Muscle layer of colon (tissue), 2 donors: Measurements from ENCODE around the gene NR1H4.

Source experiments
- H3K27ac ChIP-seq: one replicate; pipeline ENCODE4 v1.7.0; 2013; ENCODE audit warnings: low read depth, mild to moderate bottlenecking, low read length, moderate library complexity
- H3K27me3 ChIP-seq, 2 donors: one replicate each; pipeline ENCODE4 v1.7.0; 2013; ENCODE audit warnings: low read length in 2 of 2, mild to moderate bottlenecking in 2 of 2; ENCODE audit not compliant: insufficient read depth in 2 of 2, control insufficient read depth in 1 of 2
- H3K36me3 ChIP-seq: one replicate; pipeline ENCODE4 v1.7.0; 2013; ENCODE audit warnings: mild to moderate bottlenecking, low read length; ENCODE audit not compliant: insufficient read depth
- H3K4me1 ChIP-seq: one replicate; pipeline ENCODE4 v1.7.0; 2013; ENCODE audit warnings: mild to moderate bottlenecking, low read length; ENCODE audit not compliant: insufficient read depth
- H3K4me3 ChIP-seq, 2 donors: one replicate each; pipeline ENCODE4 v1.7.0; 2013; ENCODE audit warnings: low read length in 2 of 2, low read depth in 1 of 2, mild to moderate bottlenecking in 1 of 2, moderate library complexity in 1 of 2
- H3K9ac ChIP-seq: one replicate; pipeline ENCODE4 v1.7.0; 2013; ENCODE audit warnings: low read length
- H3K9me3 ChIP-seq: one replicate; pipeline ENCODE4 v1.7.0; 2013; ENCODE audit warnings: mild to moderate bottlenecking, low read length
- donor health status: abdominal sarcoma.
- donor health status: Adenocarcinoma of cecum.

Gene NR1H4

GRCh38 chr12:100520048-100520769 lies 46.5 kb downstream of the NR1H4 start:
- Histone ChIP-seq H3K9ac (no peak overlapping the region), H3K36me3 (no peaks in the 10 kb centered on the region), H3K4me3 (no peak overlapping the region), H3K9me3 (no peaks in the 10 kb centered on the region), H3K27ac (no peak overlapping the region), H3K27me3 (no peaks in the 10 kb centered on the region), H3K4me1 (no peaks in the 10 kb centered on the region)

DNA sequence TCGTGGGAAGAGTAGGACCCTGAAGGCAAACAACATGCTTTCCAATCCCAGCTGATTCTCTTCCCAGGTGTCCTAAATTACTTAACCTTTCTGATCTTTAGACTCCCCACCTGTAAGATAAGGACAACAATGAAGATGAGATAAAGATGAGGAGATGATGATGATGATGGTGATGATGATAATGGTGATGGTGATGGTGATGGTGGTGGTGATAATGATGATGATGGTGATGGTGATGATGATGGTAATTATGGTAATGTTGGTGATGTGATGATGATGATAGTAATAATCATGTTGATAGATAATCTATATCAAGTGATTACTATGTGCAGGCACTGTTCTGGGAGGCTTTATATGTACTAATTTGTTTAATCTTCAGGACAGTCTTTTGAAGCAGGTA lies 48.3 kb downstream of the NR1H4 start:
- Histone ChIP-seq H3K9me3 (no peaks in the 10 kb centered on the region), H3K4me1 (no peaks in the 10 kb centered on the region), H3K9ac (no peak overlapping the region), H3K27me3 (no peaks in the 10 kb centered on the region), H3K36me3 (no peaks in the 10 kb centered on the region), H3K27ac (no peak overlapping the region), H3K4me3 (no peak overlapping the region)

GRCh38 chr12:100528034-100528433 lies 54.4 kb downstream of the NR1H4 start:
- Histone ChIP-seq H3K27ac (no peak overlapping the region), H3K4me3 (no peak overlapping the region), H3K4me1 (no peaks in the 10 kb centered on the region), H3K9ac (no peak overlapping the region), H3K36me3 (no peaks in the 10 kb centered on the region), H3K27me3 (no peaks in the 10 kb centered on the region), H3K9me3 (no peaks in the 10 kb centered on the region)

DNA sequence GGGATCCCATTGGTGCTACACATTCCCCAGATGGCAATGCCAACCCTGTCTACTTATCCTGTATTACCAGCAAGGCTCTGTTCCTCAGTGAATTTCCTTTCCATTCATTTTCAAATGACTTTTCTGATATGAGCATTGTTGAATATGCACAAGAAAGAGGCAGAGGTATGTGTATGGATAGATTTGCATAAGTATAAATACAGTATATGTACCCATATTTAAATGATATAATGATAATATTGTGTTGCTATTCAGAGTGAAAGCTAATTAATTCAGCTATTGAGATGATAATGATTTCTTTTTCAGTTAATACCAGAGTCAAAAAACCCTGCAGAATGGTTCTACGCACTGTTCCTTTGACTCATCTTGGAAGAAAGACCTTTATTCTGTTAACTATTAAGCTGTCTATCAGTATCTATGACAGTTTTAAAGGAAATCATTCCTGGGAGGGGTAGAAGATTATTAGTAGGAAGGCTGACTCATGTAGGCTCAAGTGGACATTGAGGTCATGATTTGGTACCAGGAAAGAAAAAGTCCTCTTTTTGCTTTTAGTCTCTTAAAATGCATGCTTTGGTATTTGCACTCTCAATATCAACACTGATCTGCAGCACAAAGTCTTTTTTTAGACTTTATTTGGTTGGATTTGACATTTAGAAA lies 54.9 kb downstream of the NR1H4 start:
- H3K4me1 ChIP-seq: no peaks in the 10 kb centered on the region
- H3K27me3 ChIP-seq: no peaks in the 10 kb centered on the region
- no peak overlapping the region for H3K4me3 ChIP-seq
- no peak overlapping the region for H3K27ac ChIP-seq
- no peaks in the 10 kb centered on the region for H3K9me3 ChIP-seq
- no peaks in the 10 kb centered on the region for H3K36me3 ChIP-seq
- no peak overlapping the region for H3K9ac ChIP-seq

GRCh38 chr12:100529756-100530350 lies 56.2 kb downstream of the NR1H4 start:
- H3K27me3 ChIP-seq: no peaks in the 10 kb centered on the region
- no peak overlapping the region for H3K27ac ChIP-seq
- H3K9me3 ChIP-seq: no peaks in the 10 kb centered on the region
- no peaks in the 10 kb centered on the region for H3K4me1 ChIP-seq
- H3K9ac ChIP-seq: no peak overlapping the region
- H3K4me3 ChIP-seq: no peak overlapping the region
- H3K36me3 ChIP-seq: no peaks in the 10 kb centered on the region

GRCh38 chr12:100533376-100533775 lies 59.7 kb downstream of the NR1H4 start:
- H3K4me3 ChIP-seq: no peak overlapping the region
- H3K4me1 ChIP-seq: no peaks in the 10 kb centered on the region
- no peaks in the 10 kb centered on the region for H3K27me3 ChIP-seq
- no peaks in the 10 kb centered on the region for H3K9me3 ChIP-seq
- H3K36me3 ChIP-seq: no peaks in the 10 kb centered on the region
- no peak overlapping the region for H3K9ac ChIP-seq
- no peak overlapping the region for H3K27ac ChIP-seq

DNA sequence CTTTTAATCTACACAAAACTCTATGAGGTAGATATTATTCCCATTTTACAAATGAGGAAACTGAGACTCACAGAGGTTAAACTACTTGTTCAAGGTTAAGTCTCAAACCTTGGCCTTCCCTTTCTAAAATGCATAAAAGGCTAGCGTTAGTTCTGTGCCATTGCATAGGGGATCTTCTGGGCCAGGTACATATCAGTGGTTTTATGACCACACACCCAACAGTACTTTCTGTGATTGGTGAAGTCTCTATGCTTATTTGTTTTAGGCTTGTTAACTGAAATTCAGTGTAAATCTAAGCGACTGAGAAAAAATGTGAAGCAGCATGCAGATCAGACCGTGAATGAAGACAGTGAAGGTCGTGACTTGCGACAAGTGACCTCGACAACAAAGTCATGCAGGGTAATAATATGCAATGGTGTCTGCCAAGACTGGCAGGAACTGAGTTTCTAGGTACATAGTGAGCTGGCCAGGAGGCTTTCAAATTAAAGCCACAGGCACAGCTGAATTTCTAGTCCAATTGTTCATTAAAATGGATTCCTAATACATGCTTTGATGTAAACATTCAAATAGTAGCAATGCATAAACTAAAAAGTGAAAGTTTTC lies 61.1 kb downstream of the NR1H4 start:
- Histone ChIP-seq H3K9ac (no peak overlapping the region), H3K36me3 (no peaks in the 10 kb centered on the region), H3K27ac (no peak overlapping the region), H3K9me3 (no peaks in the 10 kb centered on the region), H3K4me1 (no peaks in the 10 kb centered on the region), H3K4me3 (no peak overlapping the region), H3K27me3 (no peaks in the 10 kb centered on the region)

DNA sequence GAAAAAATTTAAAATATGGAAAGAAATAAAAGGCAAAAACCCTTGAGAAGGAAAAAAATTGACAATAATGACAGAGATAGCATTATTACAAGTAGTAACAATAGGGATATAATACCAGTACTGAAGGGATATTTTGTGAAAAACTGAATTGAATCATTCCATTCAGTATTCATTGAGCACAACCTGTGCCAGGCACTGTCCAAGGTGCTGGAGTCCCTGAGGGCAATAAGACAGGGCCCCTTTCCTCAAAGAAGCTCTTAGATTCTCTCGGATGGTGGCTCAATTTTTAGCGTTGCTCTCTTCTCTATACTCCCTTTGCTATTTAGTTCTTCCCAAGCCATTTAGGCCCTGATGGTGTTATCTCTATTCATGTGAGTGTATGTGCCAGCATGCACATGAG lies 65.5 kb downstream of the NR1H4 start:
- H3K36me3 ChIP-seq: no peaks in the 10 kb centered on the region
- H3K27ac ChIP-seq: no peak overlapping the region
- no peaks in the 10 kb centered on the region for H3K4me1 ChIP-seq
- H3K27me3 ChIP-seq: no peaks in the 10 kb centered on the region
- no peak overlapping the region for H3K9ac ChIP-seq
- no peaks in the 10 kb centered on the region for H3K9me3 ChIP-seq
- H3K4me3 ChIP-seq: no peak overlapping the region

GRCh38 chr12:100544165-100544564 lies 70.5 kb downstream of the NR1H4 start:
- H3K9me3 ChIP-seq: no peaks in the 10 kb centered on the region
- H3K27me3 ChIP-seq: no peaks in the 10 kb centered on the region
- H3K36me3 ChIP-seq: no peaks in the 10 kb centered on the region
- no peak overlapping the region for H3K4me3 ChIP-seq
- no peak overlapping the region for H3K9ac ChIP-seq
- H3K4me1 ChIP-seq: no peaks in the 10 kb centered on the region
- H3K27ac ChIP-seq: no peak overlapping the region

GRCh38 chr12:100545092-100545491 lies 71.4 kb downstream of the NR1H4 start:
- Histone ChIP-seq H3K27me3 (no peaks in the 10 kb centered on the region), H3K9me3 (no peaks in the 10 kb centered on the region), H3K4me3 (no peak overlapping the region), H3K4me1 (no peaks in the 10 kb centered on the region), H3K27ac (no peak overlapping the region), H3K36me3 (no peaks in the 10 kb centered on the region), H3K9ac (no peak overlapping the region)

DNA sequence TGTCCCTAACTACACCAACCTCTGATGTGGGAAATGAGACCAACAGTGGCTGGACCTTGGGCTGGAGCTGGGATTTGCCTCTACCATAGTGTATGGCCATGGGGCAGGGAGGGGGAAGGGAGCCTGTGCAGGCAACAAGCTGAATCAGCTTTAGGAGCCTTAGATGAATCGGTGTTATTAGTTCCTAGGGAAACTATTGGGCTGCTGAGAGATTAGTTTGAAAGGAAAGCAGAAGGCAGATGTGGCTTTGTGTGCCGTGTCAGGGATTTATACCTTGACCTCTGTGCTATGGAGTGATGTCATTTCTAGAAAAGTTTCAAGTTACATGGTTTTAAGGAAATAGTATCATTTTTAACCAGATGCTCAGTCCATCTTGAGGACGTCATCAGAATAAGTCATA lies 80.3 kb downstream of the NR1H4 start:
- Histone ChIP-seq H3K9ac (no peak overlapping the region), H3K27me3 (no peaks in the 10 kb centered on the region), H3K4me3 (no peak overlapping the region), H3K27ac (no peak overlapping the region), H3K9me3 (no peaks in the 10 kb centered on the region), H3K36me3 (no peaks in the 10 kb centered on the region), H3K4me1 (no peaks in the 10 kb centered on the region)
